ENCODE measurements around the gene PCDHGA7. TPM values are rescaled to one million over a fixed set of nuclear protein-coding genes. Genes with fewer than 3 reads are reported as not detected.
"Not testable (repeated sequence)": the region's sequence is repeated elsewhere in the genome, so short reads cannot be mapped to it uniquely, and the experiment has no call there.

Gene PCDHGA7
- total and polyA plus RNA-seq, 4 experiments from 2014 or later, result 0.26 to 0.44 TPM; not detected in 2

GRCh38 chr5:141375444-141376155 is 6.9 kb upstream of the PCDHGA7 start:
- intact Hi-C loops (cut with micrococcal nuclease); H3K4me3 Mint-ChIP-seq; H3K9me3 ChIP-seq (ENCODE audit: control insufficient read depth in 1 of 2, low read length in 2 of 2); H3K27me3 ChIP-seq (ENCODE audit: insufficient read depth, low read length); H3K36me3 Mint-ChIP-seq; POLR2A ChIA-PET (ENCODE audit: partially characterized antibody); H3K36me3 ChIP-seq (ENCODE audit: insufficient read depth, low read length); H3K27ac ChIP-seq (ENCODE audit: low read depth, low read length); H3K4me3 ChIP-seq (ENCODE audit: low read length in 2 of 2); H3K27ac Mint-ChIP-seq; DNase-seq; H3K4me1 ChIP-seq (ENCODE audit: insufficient read depth, low read length); H3K4me1 Mint-ChIP-seq: not testable (repeated sequence)
- Mint-ChIP-seq H3K27me3 (peaks cover 32% of the 10 kb centered on the region in 2 donors), H3K9me3 (peaks cover 2 to 80% (median 55%) of the 10 kb centered on the region in 8 donors)
- CTCF ChIA-PET (ENCODE audit: partially characterized antibody), result interaction anchor here (1.5 to 2.2 kb wide), 2 partner anchors 148 to 191 kb away, joined by 4 to 8 read pairs; no protein-coding TSS in a partner anchor

GRCh38 chr5:141383345-141383744 is 803 bp downstream of the PCDHGA7 start:
- CTCF ChIA-PET (ENCODE audit: partially characterized antibody), result no interaction called here
- Histone ChIP-seq H3K4me1 (ENCODE audit: insufficient read depth, low read length) (no peaks in the 10 kb centered on the region), H3K27ac (ENCODE audit: low read depth, low read length) (no peak overlapping the region), H3K4me3 (ENCODE audit: low read length in 2 of 2) (no peak overlapping the region), H3K27me3 (ENCODE audit: insufficient read depth, low read length) (peaks cover 19% of the 10 kb centered on the region), H3K9me3 (ENCODE audit: control insufficient read depth in 1 of 2, low read length in 2 of 2) (peaks cover 0 to 3% of the 10 kb centered on the region in 2 donors), H3K36me3 (ENCODE audit: insufficient read depth, low read length) (no peaks in the 10 kb centered on the region)
- Mint-ChIP-seq H3K27me3 (peaks cover 42 to 47% of the 10 kb centered on the region in 2 donors), H3K27ac (no peak overlapping the region), H3K36me3 (peaks cover 3 to 6% of the 10 kb centered on the region in 2 donors), H3K4me1 (peaks cover 0 to 2% (median under 1%) of the 10 kb centered on the region in 4 donors), H3K4me3 (peak overlapping the region in 2 of 8 donors; percentile 24 to 72), H3K9me3 (peaks cover 2 to 84% (median 55%) of the 10 kb centered on the region in 8 donors)
- DNase-seq, result no peak
- POLR2A ChIA-PET (ENCODE audit: partially characterized antibody), result no interaction called here
- intact Hi-C loops (cut with micrococcal nuclease), result no loop called here

- Histone ChIP-seq H3K36me3 (ENCODE audit: insufficient read depth, low read length) (no peaks in the 10 kb centered on the region), H3K27ac (ENCODE audit: low read depth, low read length) (no peak overlapping the region), H3K4me3 (ENCODE audit: low read length in 2 of 2) (no peak overlapping the region), H3K4me1 (ENCODE audit: insufficient read depth, low read length) (no peaks in the 10 kb centered on the region), H3K27me3 (ENCODE audit: insufficient read depth, low read length) (peaks cover 22% of the 10 kb centered on the region), H3K9me3 (ENCODE audit: control insufficient read depth in 1 of 2, low read length in 2 of 2) (peaks cover 0 to 3% of the 10 kb centered on the region in 2 donors)
- Mint-ChIP-seq H3K36me3 (peaks cover 3 to 13% of the 10 kb centered on the region in 2 donors), H3K4me1 (peaks cover 0 to 4% (median 1%) of the 10 kb centered on the region in 4 donors), H3K27ac (no peak overlapping the region), H3K4me3 (no peak overlapping the region), H3K9me3 (peaks cover 4 to 82% (median 63%) of the 10 kb centered on the region in 8 donors), H3K27me3 (peaks cover 42 to 52% of the 10 kb centered on the region in 2 donors)
- intact Hi-C loops (cut with micrococcal nuclease), result no loop called here
- no peak for DNase-seq
- POLR2A ChIA-PET (ENCODE audit: partially characterized antibody), result no interaction called here
- CTCF ChIA-PET (ENCODE audit: partially characterized antibody), result interaction anchor here (1.1 kb wide), 1 partner anchor 173 kb away, joined by 3 read pairs; no protein-coding TSS in a partner anchor
These were observed 2.1 kb downstream of the PCDHGA7 start for GRCh38 chr5:141384471-141385267.

- POLR2A ChIA-PET (ENCODE audit: partially characterized antibody); H3K4me1 Mint-ChIP-seq; intact Hi-C loops (cut with micrococcal nuclease); H3K4me1 ChIP-seq (ENCODE audit: insufficient read depth, low read length); H3K27ac ChIP-seq (ENCODE audit: low read depth, low read length); H3K4me3 ChIP-seq (ENCODE audit: low read length in 2 of 2); H3K36me3 ChIP-seq (ENCODE audit: insufficient read depth, low read length); H3K9me3 ChIP-seq (ENCODE audit: control insufficient read depth in 1 of 2, low read length in 2 of 2): not testable (repeated sequence)
- H3K27me3 Mint-ChIP-seq, result peaks cover 46 to 52% of the 10 kb centered on the region in 2 donors
- peaks cover 0 to 13% of the 10 kb centered on the region in 2 donors for H3K36me3 Mint-ChIP-seq
- peak in 1 of 5 donors; percentile 21 for DNase-seq
- CTCF ChIA-PET (ENCODE audit: partially characterized antibody), result interaction anchor here (0.8 kb wide), 1 partner anchor 17 kb away, joined by 4 read pairs; the partner anchor contains the start of gene PCDHGB3
- H3K9me3 Mint-ChIP-seq, result peaks cover 6 to 85% (median 68%) of the 10 kb centered on the region in 8 donors
- peaks cover 25% of the 10 kb centered on the region for H3K27me3 ChIP-seq (ENCODE audit: insufficient read depth, low read length)
- peak within 1 kb of the TSS in 6 of 8 donors; percentile 15 to 62 (median 40) for H3K4me3 Mint-ChIP-seq
- peak within 1 kb of the TSS in 2 of 7 donors; percentile 37 to 38 for H3K27ac Mint-ChIP-seq
These were observed 5.2 kb downstream of the PCDHGA7 start, which contains the start of gene PCDHGB4 for GRCh38 chr5:141387557-141388311. TSS of gene PCDHGB4 (plus strand) at chr5:141387698. CDS start at chr5:141387885, 187 bp downstream.

GRCh38 chr5:141388661-141389060 is 6.1 kb downstream of the PCDHGA7 start:
- H3K4me3 Mint-ChIP-seq, result peak overlapping the region in 1 of 8 donors; percentile 15
- intact Hi-C loops (cut with micrococcal nuclease), result no loop called here
- peak overlapping the region in 2 of 7 donors; percentile 37 to 38 for H3K27ac Mint-ChIP-seq

GRCh38 chr5:141389153-141390042 is 6.9 kb downstream of the PCDHGA7 start:
- no peaks in the 10 kb centered on the region for H3K9me3 ChIP-seq (ENCODE audit: control insufficient read depth in 1 of 2, low read length in 2 of 2)
- Mint-ChIP-seq H3K4me1 (peaks cover 0 to 4% (median 3%) of the 10 kb centered on the region in 4 donors), H3K36me3 (peaks cover 7 to 14% of the 10 kb centered on the region in 2 donors), H3K4me3 (peak overlapping the region in 1 of 8 donors; percentile 11), H3K9me3 (peaks cover 7 to 84% (median 71%) of the 10 kb centered on the region in 8 donors), H3K27me3 (peaks cover 38 to 53% of the 10 kb centered on the region in 2 donors), H3K27ac (peak overlapping the region in 1 of 7 donors; percentile 38)
- H3K27me3 ChIP-seq (ENCODE audit: insufficient read depth, low read length), result peaks cover 17% of the 10 kb centered on the region
- ChIA-PET CTCF (ENCODE audit: partially characterized antibody) (interaction anchor here (1.0 to 1.6 kb wide), 2 partner anchors 24 to 31 kb away, joined by 3 to 7 read pairs; partner anchors contain the start of gene PCDHGA10), POLR2A (ENCODE audit: partially characterized antibody) (no interaction called here)
- H3K27ac ChIP-seq (ENCODE audit: low read depth, low read length), result no peak overlapping the region
- no peak overlapping the region for H3K4me3 ChIP-seq (ENCODE audit: low read length in 2 of 2)
- H3K36me3 ChIP-seq (ENCODE audit: insufficient read depth, low read length), result no peaks in the 10 kb centered on the region
- DNase-seq, result no peak
- intact Hi-C loops (cut with micrococcal nuclease), result no loop called here
- H3K4me1 ChIP-seq (ENCODE audit: insufficient read depth, low read length), result no peaks in the 10 kb centered on the region

More at GRCh38 chr5:141388661-141389060, 6.1 kb downstream of the PCDHGA7 start:
- Histone ChIP-seq H3K27me3 (ENCODE audit: insufficient read depth, low read length) (peaks cover 17% of the 10 kb centered on the region), H3K36me3 (ENCODE audit: insufficient read depth, low read length) (no peaks in the 10 kb centered on the region), H3K4me1 (ENCODE audit: insufficient read depth, low read length) (no peaks in the 10 kb centered on the region), H3K9me3 (ENCODE audit: control insufficient read depth in 1 of 2, low read length in 2 of 2) (peaks cover 0 to under 1% of the 10 kb centered on the region in 2 donors), H3K27ac (ENCODE audit: low read depth, low read length) (no peak overlapping the region), H3K4me3 (ENCODE audit: low read length in 2 of 2) (no peak overlapping the region)
- no peak for DNase-seq
- peaks cover 3 to 10% of the 10 kb centered on the region in 2 donors for H3K36me3 Mint-ChIP-seq
- peaks cover 0 to 4% (median 3%) of the 10 kb centered on the region in 4 donors for H3K4me1 Mint-ChIP-seq
- CTCF ChIA-PET (ENCODE audit: partially characterized antibody), result no interaction called here
- POLR2A ChIA-PET (ENCODE audit: partially characterized antibody), result no interaction called here
- peaks cover 7 to 85% (median 72%) of the 10 kb centered on the region in 8 donors for H3K9me3 Mint-ChIP-seq
- H3K27me3 Mint-ChIP-seq, result peaks cover 41 to 52% of the 10 kb centered on the region in 2 donors

Data from CD4-positive, alpha-beta memory T cell (primary cell).